T-cell (primary cell): Measurements from ENCODE around the gene AGFG1. TPM values are rescaled to one million over a fixed set of nuclear protein-coding genes. Genes with fewer than 3 reads are reported as not detected.
A peak's percentile ranks its signal among the peaks of the same experiment; 100 is the strongest.

Experiments used
- ATAC-seq, 4 experiments: fragments of 200-7000 bp in 3 of 4; fragments of 150-1000 bp in 1 of 4; cut with Tn5 transposase; replicated peaks in 1 of 4; 1 replicate in 3 of 4; 2 replicates in 1 of 4; pipeline ENCODE4 v1.10.0; 2021; ENCODE audit warnings: moderate library complexity in 3 of 4, mild to moderate bottlenecking in 2 of 4, moderate number of reproducible peaks in 1 of 4
- CTCF ChIA-PET, 2 donors: fragments of 300-600 bp; sonication (Branson Sonifier 250); formaldehyde crosslinking; loops; one replicate each; lab custom pipeline; 2022; ENCODE audit warnings: antibody characterized with exemption in 2 of 2; lab: Charles Lee
- POLR2A ChIA-PET, 2 donors: fragments of 300-600 bp; sonication (Branson Sonifier 250); formaldehyde crosslinking; loops; one replicate each; lab custom pipeline; 2022; ENCODE audit warnings: antibody characterized with exemption in 2 of 2; lab: Charles Lee
- DNase-seq, 35 experiments: peaks; one replicate each; pipeline versions ENCODE4 v3.0.0 to v3.0.0-alpha.2; 2013 to 2023
- H3K27ac ChIP-seq: one replicate; pipeline ENCODE4 v1.5.1; 2013; ENCODE audit warnings: low read length
- H3K27me3 ChIP-seq, 2 experiments: replicated peaks in 1 of 2; 1 replicate in 1 of 2; 2 replicates in 1 of 2; pipeline versions ENCODE4 v1.6.1 to v1.7.0; 2013; ENCODE audit warnings: low read length in 1 of 2, mixed read lengths in 1 of 2; ENCODE audit not compliant: control insufficient read depth in 2 of 2, insufficient read depth in 2 of 2; ENCODE audit errors: extremely low read depth in 1 of 2
- H3K36me3 ChIP-seq, 2 donors: 1 replicate in 1 of 2; 2 replicates in 1 of 2; pipeline versions ENCODE4 v1.6.1 to v1.7.0; 2013; ENCODE audit warnings: low read length in 1 of 2; ENCODE audit not compliant: control insufficient read depth in 2 of 2, insufficient read depth in 1 of 2; ENCODE audit errors: extremely low read depth in 1 of 2
- H3K4me1 ChIP-seq, 2 experiments: 1 replicate in 1 of 2; 2 replicates in 1 of 2; pipeline versions ENCODE4 v1.6.1 to v1.7.0; 2013; ENCODE audit warnings: low read length in 2 of 2, mixed read lengths in 1 of 2; ENCODE audit not compliant: insufficient read depth in 2 of 2, control insufficient read depth in 1 of 2; ENCODE audit errors: extremely low read depth in 1 of 2
- H3K4me3 ChIP-seq, 2 donors: 1 replicate in 1 of 2; 2 replicates in 1 of 2; pipeline versions ENCODE4 v1.5.1 to v1.7.0; 2013; ENCODE audit warnings: mild to moderate bottlenecking in 2 of 2, low read length in 1 of 2, moderate library complexity in 1 of 2; ENCODE audit not compliant: control insufficient read depth in 1 of 2; ENCODE audit errors: extremely low read depth in 1 of 2
- H3K9me3 ChIP-seq: 2 replicates; pipeline ENCODE4 v1.7.0; 2013
- H3K27ac Mint-ChIP-seq, 2 donors: one replicate each; pipeline ENCODE4 v1.8.0; 2020 to 2021; ENCODE audit warnings: mild to moderate bottlenecking in 2 of 2, mixed read lengths in 2 of 2
- H3K27me3 Mint-ChIP-seq, 2 donors: one replicate each; pipeline ENCODE4 v1.8.0; 2021 to 2022; ENCODE audit warnings: mixed read lengths in 2 of 2
- H3K36me3 Mint-ChIP-seq: one replicate; pipeline ENCODE4 v1.8.0; 2021; ENCODE audit warnings: mixed read lengths
- H3K4me1 Mint-ChIP-seq, 3 donors: one replicate each; pipeline ENCODE4 v1.8.0; 2020 to 2022; ENCODE audit warnings: mixed read lengths in 3 of 3, mild to moderate bottlenecking in 1 of 3
- H3K4me3 Mint-ChIP-seq, 3 donors: one replicate each; pipeline ENCODE4 v1.8.0; 2020 to 2022; ENCODE audit warnings: mild to moderate bottlenecking in 3 of 3, mixed read lengths in 3 of 3, moderate library complexity in 3 of 3
- H3K9me3 Mint-ChIP-seq, 3 donors: one replicate each; pipeline ENCODE4 v1.8.0; 2020 to 2022; ENCODE audit warnings: mixed read lengths in 3 of 3
- WGBS: methylation state at CpG from one replicate; pipeline ENCODE4 v1.1.5; 2013; ENCODE audit warnings: missing lambda C conversion rate; ENCODE audit not compliant: insufficient coverage; 5-methylcytosine and 5-hydroxymethylcytosine counted together
- total RNA-seq, 35 experiments: library from RNA in 6 of 35; stranded (reverse) in 6 of 35; fragments of 120-200 nt in 1 of 35; gene quantifications; one replicate each; pipeline versions ENCODE4 v1.2.1 to v1.2.4 and lab custom pipeline; 2013 to 2026

The AGFG1 gene
- total RNA-seq, 5 donors from 2014 or later (not counting 1 experiment from before 2014, with no cell fraction given): 48.6 to 61.4 (median 53.1) TPM

DNA sequence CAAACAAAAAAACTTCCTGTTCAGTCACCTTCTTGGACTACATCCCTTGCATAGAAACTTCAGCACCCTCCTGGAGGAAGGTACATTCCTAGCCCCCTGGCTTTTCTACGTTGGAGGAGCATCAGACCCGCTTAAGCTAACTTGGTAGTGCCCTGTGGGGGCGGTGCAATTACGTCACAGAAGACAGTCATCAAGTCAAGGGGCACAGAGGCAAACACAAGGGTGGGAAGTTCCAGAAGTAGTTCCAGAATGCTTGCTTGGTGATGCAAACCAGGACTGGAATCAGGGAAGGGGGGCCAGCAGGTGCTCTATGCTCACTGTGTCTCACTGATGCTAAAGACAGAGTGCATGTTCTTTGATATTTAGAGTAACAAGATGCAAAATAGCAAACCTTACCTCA is 15.2 kb upstream of the AGFG1 start:
- ChIA-PET CTCF (no interaction called here), POLR2A (interaction anchor here in 1 of 2 donors (0.6 kb wide), 1 partner anchor 673 kb away, joined by 3 read pairs; no protein-coding TSS in a partner anchor)
- 92% methylated on average over 4 of the region's 4 CpGs for WGBS
- Mint-ChIP-seq H3K27me3 (no peaks in the 10 kb centered on the region), H3K4me3 (no peak overlapping the region), H3K4me1 (peaks cover 22 to 36% (median 32%) of the 10 kb centered on the region in 3 donors), H3K36me3 (no peaks in the 10 kb centered on the region), H3K27ac (no peak overlapping the region), H3K9me3 (no peaks in the 10 kb centered on the region)
- no peaks in the 10 kb centered on the region for H3K9me3 ChIP-seq
- peaks cover 15 to 18% of the 10 kb centered on the region in 2 experiments for H3K4me1 ChIP-seq
- ATAC-seq (no peak), DNase-seq (no peak)
- no peaks in the 10 kb centered on the region for H3K27me3 ChIP-seq
- no peak overlapping the region for H3K27ac ChIP-seq
- no peaks in the 10 kb centered on the region for H3K36me3 ChIP-seq
- H3K4me3 ChIP-seq: no peak overlapping the region

DNA sequence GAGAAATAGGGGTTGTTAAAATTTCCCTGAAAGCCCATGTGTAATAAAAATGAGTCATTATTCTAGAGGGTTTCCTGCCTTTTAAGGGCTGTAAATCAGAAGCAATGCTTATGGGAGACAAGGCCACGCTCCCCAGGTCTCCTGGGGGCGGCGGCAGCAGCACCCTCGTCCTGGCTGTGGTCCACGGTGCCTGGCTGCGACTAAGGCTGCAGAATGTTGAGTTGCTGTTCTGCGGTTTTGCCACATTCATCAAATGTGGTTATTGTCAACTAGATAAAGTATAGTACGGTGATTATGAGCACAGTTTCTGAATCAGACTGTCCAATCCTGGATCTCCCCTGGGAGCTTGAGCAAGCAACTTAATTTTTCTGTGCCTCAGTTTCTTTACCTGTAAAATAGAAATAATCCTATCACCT is 11.9 kb upstream of the AGFG1 start:
- DNase-seq: peak in 34 of 35 experiments; percentile 17 to 71 (median 46)
- Histone ChIP-seq H3K9me3 (no peaks in the 10 kb centered on the region), H3K27me3 (no peaks in the 10 kb centered on the region), H3K4me1 (peaks cover 45 to 50% of the 10 kb centered on the region in 2 experiments), H3K36me3 (no peaks in the 10 kb centered on the region), H3K4me3 (no peak overlapping the region), H3K27ac (no peak overlapping the region)
- no CpG with 5 or more reads among the region's 8 CpGs for WGBS
- Mint-ChIP-seq H3K4me3 (peak overlapping the region in 2 of 3 donors; percentile 39 to 55), H3K36me3 (no peaks in the 10 kb centered on the region), H3K4me1 (peaks cover 55 to 67% (median 62%) of the 10 kb centered on the region in 3 donors), H3K27me3 (no peaks in the 10 kb centered on the region), H3K27ac (peak overlapping the region; percentile 47 to 72), H3K9me3 (no peaks in the 10 kb centered on the region)
- CTCF ChIA-PET: interaction anchor here (0.5 to 1.0 kb wide), 2 partner anchors 8 to 10 kb away, joined by 4 to 11 read pairs; no protein-coding TSS in a partner anchor
- ATAC-seq: peak; percentile 68 to 76 (median 73)
- POLR2A ChIA-PET: interaction anchor here in 1 of 2 donors (0.6 kb wide), 1 partner anchor 93 kb away, joined by 3 read pairs; no protein-coding TSS in a partner anchor

DNA sequence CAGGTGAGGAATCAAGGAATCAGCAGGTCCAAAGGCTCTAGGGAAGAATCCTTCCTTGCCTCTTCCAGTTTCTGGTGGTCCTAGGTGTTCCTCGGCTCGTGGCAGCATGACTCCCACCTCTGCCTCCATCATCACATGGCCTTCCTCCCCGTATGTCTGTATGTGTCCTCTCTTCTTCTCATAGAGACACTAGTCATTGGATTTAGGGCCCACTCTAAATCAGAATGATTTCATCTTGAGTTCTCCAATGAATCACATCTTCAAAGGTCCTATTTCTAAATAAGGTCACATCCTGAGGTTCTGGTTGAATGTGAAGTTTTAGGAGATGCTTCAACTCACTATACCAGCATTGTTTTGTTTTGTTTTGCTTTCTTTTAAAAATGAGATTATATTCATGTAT is 11.1 kb upstream of the AGFG1 start:
- peak overlapping the region in 1 of 3 donors; percentile 55 for H3K4me3 Mint-ChIP-seq
- Histone ChIP-seq H3K27me3 (no peaks in the 10 kb centered on the region), H3K27ac (no peak overlapping the region), H3K9me3 (no peaks in the 10 kb centered on the region), H3K4me1 (peaks cover 52 to 56% of the 10 kb centered on the region in 2 experiments), H3K36me3 (no peaks in the 10 kb centered on the region), H3K4me3 (no peak overlapping the region)
- ChIA-PET POLR2A (no interaction called here), CTCF (no interaction called here)
- DNase-seq (no peak), ATAC-seq (no peak)
- no peaks in the 10 kb centered on the region for H3K36me3 Mint-ChIP-seq
- WGBS: 64% methylated on average over 3 of the region's 3 CpGs
- no peaks in the 10 kb centered on the region for H3K9me3 Mint-ChIP-seq
- H3K27me3 Mint-ChIP-seq: no peaks in the 10 kb centered on the region
- H3K4me1 Mint-ChIP-seq: peaks cover 62 to 71% (median 68%) of the 10 kb centered on the region in 3 donors
- H3K27ac Mint-ChIP-seq: peak overlapping the region in 1 of 2 donors; percentile 41

DNA sequence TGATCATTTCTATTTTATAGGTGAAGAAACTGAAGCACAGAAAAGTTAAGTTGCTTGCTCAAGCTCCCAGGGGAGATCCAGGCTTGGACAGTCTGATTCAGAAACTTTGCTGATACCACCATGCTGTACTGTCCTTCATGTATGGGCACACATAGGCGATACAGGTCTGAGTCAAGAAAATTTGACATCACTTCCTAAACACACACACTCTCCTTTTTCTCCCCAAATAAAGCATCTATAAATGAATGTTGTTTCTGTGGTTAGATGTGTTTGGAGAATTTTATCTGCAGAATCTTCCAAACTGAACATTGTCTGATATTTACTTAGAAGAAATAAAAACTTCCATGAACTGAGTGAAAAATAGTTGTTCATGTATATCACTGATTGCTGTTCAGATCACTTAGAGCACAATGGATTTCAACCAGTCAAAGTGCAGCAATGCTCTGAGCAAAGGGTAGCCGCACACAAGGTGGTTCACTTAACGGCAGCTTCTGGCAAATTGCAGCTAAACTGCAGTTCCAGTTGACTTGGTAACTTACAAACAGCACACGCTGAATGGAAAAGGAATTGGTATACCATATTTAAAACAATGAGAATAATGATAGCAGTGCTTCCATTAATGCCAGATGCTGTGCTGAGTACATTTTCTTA is 10.0 kb upstream of the AGFG1 start:
- DNase-seq: no peak
- Histone ChIP-seq H3K36me3 (no peaks in the 10 kb centered on the region), H3K27me3 (no peaks in the 10 kb centered on the region), H3K4me1 (peaks cover 61 to 63% of the 10 kb centered on the region in 2 experiments), H3K27ac (no peak overlapping the region), H3K4me3 (no peak overlapping the region), H3K9me3 (no peaks in the 10 kb centered on the region)
- Mint-ChIP-seq H3K4me3 (no peak overlapping the region), H3K36me3 (no peaks in the 10 kb centered on the region), H3K4me1 (peaks cover 70 to 82% (median 78%) of the 10 kb centered on the region in 3 donors), H3K27me3 (no peaks in the 10 kb centered on the region), H3K9me3 (no peaks in the 10 kb centered on the region), H3K27ac (peak overlapping the region; percentile 54 to 64)
- ATAC-seq: no peak
- CTCF ChIA-PET: no interaction called here
- POLR2A ChIA-PET: no interaction called here
- WGBS: no CpG with 5 or more reads among the region's 4 CpGs

DNA sequence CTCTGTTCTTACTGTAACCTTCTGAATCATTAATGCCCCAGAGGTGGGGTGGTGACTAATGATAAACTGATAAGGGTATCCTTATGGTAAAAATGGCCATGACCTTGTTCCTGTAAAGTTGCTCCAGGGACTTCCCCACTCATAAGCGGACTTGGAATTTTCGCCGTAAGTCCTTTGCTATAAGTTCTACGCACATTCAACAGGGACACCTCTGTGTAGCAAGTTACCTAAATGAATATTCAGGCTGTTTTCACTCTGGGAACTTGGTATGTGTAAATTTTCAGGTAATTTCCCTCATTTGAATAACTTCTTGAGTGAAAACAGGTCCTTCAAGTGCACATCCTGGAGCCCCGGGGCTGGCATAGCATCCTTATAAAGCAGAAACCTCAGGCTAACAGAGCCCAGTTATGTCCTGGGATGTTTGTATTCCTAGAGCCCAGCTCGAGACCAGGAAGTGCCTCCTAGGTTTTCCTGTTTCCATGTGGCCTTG is 9.4 kb upstream of the AGFG1 start:
- no peaks in the 10 kb centered on the region for H3K36me3 ChIP-seq
- peaks cover 75 to 88% (median 84%) of the 10 kb centered on the region in 3 donors for H3K4me1 Mint-ChIP-seq

DNA sequence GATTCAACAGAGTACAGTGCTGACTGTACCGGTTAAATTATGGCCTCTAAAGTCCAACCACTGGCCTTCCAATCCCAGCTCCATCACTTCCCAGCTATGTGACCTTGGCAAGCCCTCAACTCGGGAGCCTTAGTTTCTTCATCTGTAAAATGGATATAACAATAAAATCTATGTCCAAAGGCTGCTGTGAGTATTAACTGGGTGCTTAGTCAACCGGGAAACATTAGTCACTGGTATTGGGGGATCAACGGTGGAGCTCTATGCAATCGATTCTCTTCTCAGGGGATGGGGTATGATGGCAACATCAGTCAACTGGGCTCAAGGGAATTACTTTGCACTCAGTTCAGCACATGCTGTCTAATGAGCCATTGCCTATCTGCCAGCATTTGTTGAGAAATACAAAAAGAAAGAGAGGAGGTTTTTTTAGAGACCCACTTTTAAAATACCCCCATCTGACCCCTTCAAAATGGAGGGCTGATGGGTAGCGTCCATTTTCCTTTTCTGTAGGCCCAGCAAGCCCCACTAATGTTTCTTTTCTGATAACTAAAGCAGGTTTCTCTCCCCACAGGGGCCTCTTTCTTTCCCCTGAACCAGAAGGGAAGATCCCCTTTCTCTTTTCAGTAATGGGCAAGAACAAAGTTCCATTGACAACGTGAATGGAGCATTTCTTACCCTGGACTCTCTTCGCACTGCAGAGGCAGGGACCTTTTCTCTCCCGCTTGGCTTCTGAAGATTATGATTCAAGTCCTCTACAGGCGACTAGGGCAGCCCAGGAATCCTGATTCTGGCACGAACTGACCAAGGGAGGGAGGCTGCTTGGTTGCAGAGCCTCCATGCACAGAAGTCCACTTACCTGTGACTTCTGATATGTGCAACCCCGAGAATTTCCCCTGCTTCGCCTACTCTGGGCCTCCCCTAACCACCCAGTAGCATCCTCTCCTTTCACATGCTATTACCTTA is 8.7 kb upstream of the AGFG1 start:
- peak overlapping the region in 1 of 3 donors; percentile 70 for H3K4me3 Mint-ChIP-seq
- no peaks in the 10 kb centered on the region for H3K36me3 ChIP-seq
- no peaks in the 10 kb centered on the region for H3K9me3 Mint-ChIP-seq
- H3K4me1 ChIP-seq: peaks cover 67% of the 10 kb centered on the region in 2 experiments
- ChIA-PET CTCF (interaction anchor here in 1 of 2 donors (1.2 to 1.6 kb wide), 2 partner anchors 11 to 17 kb away, joined by 3 to 4 read pairs; no protein-coding TSS in a partner anchor), POLR2A (interaction anchor here (0.6 kb wide), 2 partner anchors 36 to 76 kb away, joined by 3 read pairs; no protein-coding TSS in a partner anchor)
- H3K9me3 ChIP-seq: no peaks in the 10 kb centered on the region
- ATAC-seq: no peak
- H3K27ac ChIP-seq: no peak overlapping the region
- no peaks in the 10 kb centered on the region for H3K27me3 ChIP-seq
- H3K27me3 Mint-ChIP-seq: no peaks in the 10 kb centered on the region
- H3K36me3 Mint-ChIP-seq: no peaks in the 10 kb centered on the region
- peak overlapping the region; percentile 91 to 93 for H3K27ac Mint-ChIP-seq
- no peak for DNase-seq
- no peak overlapping the region for H3K4me3 ChIP-seq
- WGBS: 51% methylated on average over 9 of the region's 13 CpGs
- peaks cover 79 to 95% (median 90%) of the 10 kb centered on the region in 3 donors for H3K4me1 Mint-ChIP-seq

More for the DNA sequence above, 9.4 kb upstream of the AGFG1 start:
- WGBS: no CpG with 5 or more reads among the region's 6 CpGs
- Mint-ChIP-seq H3K27ac (no peak overlapping the region), H3K36me3 (no peaks in the 10 kb centered on the region), H3K27me3 (no peaks in the 10 kb centered on the region), H3K4me3 (no peak overlapping the region), H3K9me3 (no peaks in the 10 kb centered on the region)
- Histone ChIP-seq H3K4me1 (peaks cover 65 to 67% of the 10 kb centered on the region in 2 experiments), H3K27ac (no peak overlapping the region), H3K4me3 (no peak overlapping the region), H3K9me3 (no peaks in the 10 kb centered on the region), H3K27me3 (no peaks in the 10 kb centered on the region)
- DNase-seq: no peak
- ChIA-PET CTCF (no interaction called here), POLR2A (interaction anchor here in 1 of 2 donors (0.6 kb wide), 1 partner anchor 37 kb away, joined by 3 read pairs; no protein-coding TSS in a partner anchor)
- ATAC-seq: no peak
